GM18909 (cell line): Measurements from ENCODE around the gene OR1J4.

Experiments used
- ATAC-seq: cut with Tn5 transposase; IDR thresholded peaks from one replicate; pipeline ENCODE4 v1.9.1; 2021; ENCODE audit warnings: mild to moderate bottlenecking; ENCODE audit not compliant: unreplicated experiment, poor library complexity

The OR1J4 gene

DNA sequence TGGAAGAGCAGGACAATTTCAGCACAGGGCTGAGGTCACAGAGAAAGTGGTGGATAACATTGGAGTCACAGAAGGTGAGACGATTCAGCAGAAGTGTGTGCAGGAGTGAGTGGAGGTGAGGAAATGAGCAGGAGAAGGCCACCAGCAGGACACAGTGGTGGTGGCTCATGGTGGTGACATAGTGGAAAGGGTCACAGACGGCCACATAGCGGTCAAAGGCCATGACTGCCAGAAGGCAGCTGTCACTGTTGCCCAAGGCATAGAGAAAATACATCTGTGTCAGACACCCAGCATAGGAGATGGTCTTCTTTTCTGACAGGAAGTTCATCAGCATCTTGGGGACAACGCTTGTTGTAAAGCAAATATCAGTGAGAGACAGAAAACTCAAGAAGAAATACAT is 49.0 kb downstream of the OR1J4 start:
- no peak for ATAC-seq
